ENCODE measurements around the gene ATP2B2.

GRCh38 chr3:10311710-10312109, 193.7 kb downstream of the ATP2B2 start:
- TF ChIP-seq EZH2 (IDR thresholded peaks at IDR 0.05; ENCODE audit: borderline replicate concordance) (no peak), CTCF (IDR thresholded peaks at IDR 0.05; ENCODE audit: poor library complexity) (no peak)
